Smooth muscle cell of the umbilical artery (primary cell): ENCODE measurements around the gene PPM1J. TPM values are rescaled to one million over a fixed set of nuclear protein-coding genes. Genes with fewer than 3 reads are reported as not detected.

Experiments
- total RNA-seq: library from RNA; depleted of rRNA; stranded (reverse); fragments of >200 nt; gene quantifications from 2 replicates; pipeline ENCODE4 v1.2.3, GENCODE V29; 2014

The PPM1J gene, protein sequence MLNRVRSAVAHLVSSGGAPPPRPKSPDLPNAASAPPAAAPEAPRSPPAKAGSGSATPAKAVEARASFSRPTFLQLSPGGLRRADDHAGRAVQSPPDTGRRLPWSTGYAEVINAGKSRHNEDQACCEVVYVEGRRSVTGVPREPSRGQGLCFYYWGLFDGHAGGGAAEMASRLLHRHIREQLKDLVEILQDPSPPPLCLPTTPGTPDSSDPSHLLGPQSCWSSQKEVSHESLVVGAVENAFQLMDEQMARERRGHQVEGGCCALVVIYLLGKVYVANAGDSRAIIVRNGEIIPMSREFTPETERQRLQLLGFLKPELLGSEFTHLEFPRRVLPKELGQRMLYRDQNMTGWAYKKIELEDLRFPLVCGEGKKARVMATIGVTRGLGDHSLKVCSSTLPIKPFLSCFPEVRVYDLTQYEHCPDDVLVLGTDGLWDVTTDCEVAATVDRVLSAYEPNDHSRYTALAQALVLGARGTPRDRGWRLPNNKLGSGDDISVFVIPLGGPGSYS
- 0.59 and 1.6 TPM in 2 replicates for total RNA-seq

DNA sequence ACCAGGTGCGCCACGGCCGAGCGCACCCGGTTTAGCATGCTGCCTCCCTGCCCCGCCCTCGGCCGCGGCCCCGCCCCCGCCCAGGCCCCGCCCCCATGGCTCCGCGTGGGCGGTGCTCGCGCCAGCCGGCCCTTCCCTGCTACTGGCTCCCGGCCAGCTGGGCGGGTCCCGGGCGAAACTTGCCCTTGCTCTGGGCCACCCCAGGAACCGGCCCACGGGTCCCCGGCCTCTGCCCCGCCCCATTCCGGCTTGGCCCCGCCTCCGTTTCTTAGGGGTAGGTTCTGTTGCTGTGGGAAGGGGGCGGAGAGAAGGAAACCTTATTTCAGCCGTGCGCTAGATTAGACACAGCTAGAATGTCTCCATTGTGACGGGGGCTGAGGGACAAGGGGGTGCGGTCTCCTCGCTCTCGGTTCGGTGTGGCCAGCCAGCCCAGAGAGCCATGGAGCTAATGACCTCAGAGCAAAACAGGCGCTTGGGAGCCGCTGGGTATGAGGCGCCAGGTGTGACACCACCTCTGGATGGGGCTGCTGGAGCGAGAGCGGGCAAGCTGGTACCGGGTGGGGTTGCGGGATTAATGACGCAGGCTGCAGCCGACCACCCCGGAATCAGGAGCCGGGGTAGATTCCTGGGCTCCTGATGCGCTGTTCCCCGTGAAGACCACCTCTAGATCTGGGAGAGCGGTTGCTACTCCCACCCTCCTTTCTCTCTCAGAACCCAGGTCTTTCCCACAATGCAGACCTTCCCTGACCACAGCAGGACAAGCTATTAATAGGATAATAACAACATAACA lies at the start of gene PPM1J:
TSS of gene PPM1J (minus strand) at position 69 of the 790 bp plus-strand sequence. CDS start at position 38, 31 bp downstream.

DNA sequence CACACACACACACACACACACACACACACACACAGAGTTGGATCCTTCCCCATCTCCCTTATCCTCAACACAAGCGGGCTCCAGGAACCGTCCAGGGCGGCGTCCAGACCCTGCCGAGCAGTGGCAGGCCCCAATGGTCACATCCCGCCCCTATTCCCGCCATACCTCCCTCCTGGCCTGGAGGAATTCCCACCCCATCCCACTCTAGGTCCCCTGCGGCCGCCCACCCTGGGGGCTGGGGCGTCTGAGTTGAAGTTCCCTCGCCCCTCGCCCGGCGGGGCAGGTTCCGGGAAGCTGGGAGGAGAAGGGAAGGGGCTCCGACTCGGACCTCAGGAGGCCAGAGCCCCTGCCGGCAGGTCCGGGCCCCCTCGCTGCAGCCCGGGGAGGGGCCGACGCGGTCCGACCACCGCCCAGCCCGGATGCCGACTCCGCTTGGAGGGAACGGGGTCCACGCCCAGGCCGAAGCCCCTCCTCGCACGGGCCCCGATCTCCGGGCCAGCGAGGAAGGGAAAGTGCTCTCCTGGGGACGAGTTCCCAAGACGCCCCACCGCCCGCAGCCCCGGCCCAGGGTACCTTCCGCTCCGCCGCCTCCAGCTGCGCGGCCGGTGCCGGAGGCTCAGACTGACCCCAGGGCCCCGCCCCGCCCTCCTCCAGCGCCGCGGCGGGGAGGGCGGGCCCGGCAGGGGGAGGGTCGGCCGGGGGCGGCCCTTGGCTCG lies 8.5 kb downstream of the PPM1J start, which contains the start of gene RHOC:
TSS of gene RHOC (minus strand) at position 623 of the 716 bp plus-strand sequence. CDS start 3,328 bp downstream, outside the sequence.

DNA sequence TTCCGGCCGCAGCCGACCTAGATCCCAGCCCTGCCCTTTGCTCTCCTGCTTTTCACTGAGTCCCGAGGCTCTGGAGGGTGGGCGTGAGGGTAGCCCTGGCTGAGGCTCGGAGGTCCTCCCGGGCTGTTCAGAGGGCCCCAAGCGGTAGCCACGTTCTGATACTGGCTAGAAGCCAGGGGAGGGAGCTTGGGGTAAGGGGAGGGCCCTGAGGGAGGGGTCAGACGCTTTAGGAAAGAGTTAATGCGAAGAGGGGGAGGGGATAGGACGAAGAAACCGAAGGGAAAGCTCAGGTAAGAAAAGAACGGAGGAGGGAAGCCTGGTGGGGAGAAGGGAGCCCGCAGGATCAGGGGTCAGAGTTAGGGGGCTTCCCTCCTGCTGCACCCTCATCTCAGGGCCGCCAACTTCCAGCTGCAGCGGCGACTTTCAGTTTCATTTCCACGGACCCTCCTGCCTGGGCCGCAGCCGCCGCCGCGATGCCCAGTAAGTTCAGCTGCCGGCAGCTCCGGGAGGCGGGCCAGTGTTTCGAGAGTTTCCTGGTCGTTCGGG lies 40.6 kb downstream of the PPM1J start, which contains the start of gene MOV10:
TSS of gene MOV10 (plus strand) at position 220 of the 546 bp plus-strand sequence. CDS start at position 474, 254 bp downstream.

Other genes with a start within 250 kb of the PPM1J start
- gene WNT2B, start 206.4 kb downstream of the PPM1J start, total RNA-seq, result 0.89 and 3.0 TPM in 2 replicates
- 15.8 and 17.5 TPM in 2 replicates for gene ST7L, start 96.2 kb downstream of the PPM1J start, total RNA-seq
- 208 and 307 TPM in 2 replicates for gene CAPZA1, start 95.5 kb downstream of the PPM1J start, total RNA-seq
- gene MOV10, start 40.7 kb downstream of the PPM1J start, total RNA-seq, result 30.0 and 45.0 TPM in 2 replicates
- gene RHOC, start 8.2 kb downstream of the PPM1J start, total RNA-seq, result 348 and 414 TPM in 2 replicates
- 146 and 167 TPM in 2 replicates for gene SLC16A1, start 240.9 kb upstream of the PPM1J start, total RNA-seq